Thyroid gland (tissue), 4 donors: ENCODE data around the gene SMPX.

Experiments
- POLR2A ChIP-seq, 2 donors: fragments of 450-650 bp; IDR thresholded peaks; one replicate each; pipeline ENCODE4 v1.6.1; 2017; ENCODE audit warnings: antibody characterized with exemption in 2 of 2, mild to moderate bottlenecking in 2 of 2, moderate library complexity in 1 of 2
- TF ChIP-seq, protein P1 (sequence below), 6 experiments: fragments of 200-600 bp in 3 of 6; fragments of 450-650 bp in 3 of 6; sonication (generic) in 3 of 6; IDR thresholded peaks; one replicate each; pipeline ENCODE4 v1.5.1; 2016 to 2019; ENCODE audit warnings: antibody characterized with exemption in 6 of 6, mild to moderate bottlenecking in 2 of 6, inconsistent platforms in 1 of 6, moderate library complexity in 1 of 6

DNA sequence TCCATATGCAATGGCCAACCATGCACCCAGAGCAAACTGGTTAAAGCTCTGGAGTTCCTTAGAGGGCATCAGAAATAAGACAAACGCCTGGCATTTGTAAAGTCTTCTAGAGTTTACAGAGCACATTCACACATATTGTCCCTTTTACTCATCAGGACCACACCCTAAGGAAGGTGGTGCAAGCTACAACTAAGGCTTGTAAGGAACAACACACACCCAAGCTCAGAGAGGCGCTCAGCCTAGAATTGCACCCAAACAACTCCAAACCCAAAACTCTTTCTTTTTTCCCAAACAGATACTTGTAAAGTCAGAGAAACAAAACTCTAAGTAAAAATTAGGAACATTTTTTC lies 46.1 kb downstream of the SMPX start:
- TF ChIP-seq, protein P1, sequence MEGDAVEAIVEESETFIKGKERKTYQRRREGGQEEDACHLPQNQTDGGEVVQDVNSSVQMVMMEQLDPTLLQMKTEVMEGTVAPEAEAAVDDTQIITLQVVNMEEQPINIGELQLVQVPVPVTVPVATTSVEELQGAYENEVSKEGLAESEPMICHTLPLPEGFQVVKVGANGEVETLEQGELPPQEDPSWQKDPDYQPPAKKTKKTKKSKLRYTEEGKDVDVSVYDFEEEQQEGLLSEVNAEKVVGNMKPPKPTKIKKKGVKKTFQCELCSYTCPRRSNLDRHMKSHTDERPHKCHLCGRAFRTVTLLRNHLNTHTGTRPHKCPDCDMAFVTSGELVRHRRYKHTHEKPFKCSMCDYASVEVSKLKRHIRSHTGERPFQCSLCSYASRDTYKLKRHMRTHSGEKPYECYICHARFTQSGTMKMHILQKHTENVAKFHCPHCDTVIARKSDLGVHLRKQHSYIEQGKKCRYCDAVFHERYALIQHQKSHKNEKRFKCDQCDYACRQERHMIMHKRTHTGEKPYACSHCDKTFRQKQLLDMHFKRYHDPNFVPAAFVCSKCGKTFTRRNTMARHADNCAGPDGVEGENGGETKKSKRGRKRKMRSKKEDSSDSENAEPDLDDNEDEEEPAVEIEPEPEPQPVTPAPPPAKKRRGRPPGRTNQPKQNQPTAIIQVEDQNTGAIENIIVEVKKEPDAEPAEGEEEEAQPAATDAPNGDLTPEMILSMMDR (IDR thresholded peaks at IDR 0.05) = no peak
- no peak for TF ChIP-seq POLR2A (IDR thresholded peaks at IDR 0.05)
